Measurements from ENCODE around the gene ACTL6B.

ACTL6B gene

DNA sequence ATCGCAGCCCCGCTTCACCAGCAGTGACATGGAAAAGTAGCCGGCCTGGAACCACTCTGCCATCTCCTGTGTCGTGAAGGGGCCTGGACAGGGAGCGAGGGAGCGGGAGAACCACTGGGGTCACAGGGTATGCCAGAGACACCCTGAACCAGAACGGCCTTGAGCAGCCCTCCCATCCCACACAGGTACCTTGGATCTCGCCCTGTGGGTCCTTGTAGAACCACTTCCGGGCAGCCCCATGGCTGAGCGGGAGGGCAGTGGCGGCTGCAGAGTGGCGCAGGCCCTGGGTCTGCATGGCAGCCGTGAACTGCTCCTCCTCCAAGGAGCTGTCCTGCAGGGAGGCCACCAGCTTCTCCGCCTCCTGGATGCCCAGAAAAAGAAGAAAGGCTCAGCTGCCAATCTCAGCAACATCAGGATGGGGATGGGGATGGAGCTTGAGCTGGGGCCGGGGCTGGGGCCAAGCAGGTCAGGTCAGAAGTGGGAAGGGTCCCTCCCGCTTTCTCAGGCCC lies 28.3 kb upstream of the ACTL6B start:
- H3K4me3 ChIP-seq (ENCODE audit: control insufficient read depth, low read depth, low read length) = no peak overlapping the region
- TF ChIP-seq, protein P1, sequence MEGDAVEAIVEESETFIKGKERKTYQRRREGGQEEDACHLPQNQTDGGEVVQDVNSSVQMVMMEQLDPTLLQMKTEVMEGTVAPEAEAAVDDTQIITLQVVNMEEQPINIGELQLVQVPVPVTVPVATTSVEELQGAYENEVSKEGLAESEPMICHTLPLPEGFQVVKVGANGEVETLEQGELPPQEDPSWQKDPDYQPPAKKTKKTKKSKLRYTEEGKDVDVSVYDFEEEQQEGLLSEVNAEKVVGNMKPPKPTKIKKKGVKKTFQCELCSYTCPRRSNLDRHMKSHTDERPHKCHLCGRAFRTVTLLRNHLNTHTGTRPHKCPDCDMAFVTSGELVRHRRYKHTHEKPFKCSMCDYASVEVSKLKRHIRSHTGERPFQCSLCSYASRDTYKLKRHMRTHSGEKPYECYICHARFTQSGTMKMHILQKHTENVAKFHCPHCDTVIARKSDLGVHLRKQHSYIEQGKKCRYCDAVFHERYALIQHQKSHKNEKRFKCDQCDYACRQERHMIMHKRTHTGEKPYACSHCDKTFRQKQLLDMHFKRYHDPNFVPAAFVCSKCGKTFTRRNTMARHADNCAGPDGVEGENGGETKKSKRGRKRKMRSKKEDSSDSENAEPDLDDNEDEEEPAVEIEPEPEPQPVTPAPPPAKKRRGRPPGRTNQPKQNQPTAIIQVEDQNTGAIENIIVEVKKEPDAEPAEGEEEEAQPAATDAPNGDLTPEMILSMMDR (IDR thresholded peaks at IDR 0.05; ENCODE audit: control insufficient read depth, insufficient read depth, low read depth, low read length, missing control alignments) = no peak
- DNase-seq (ENCODE audit: low read depth) = no peak

GRCh38 chr7:100683659-100684533 lies 27.6 kb upstream of the ACTL6B start:
- no peak for DNase-seq (ENCODE audit: low read depth)
- H3K4me3 ChIP-seq (ENCODE audit: control insufficient read depth, low read depth, low read length) = no peak overlapping the region
- TF ChIP-seq, protein P1 (IDR thresholded peaks at IDR 0.05; ENCODE audit: control insufficient read depth, insufficient read depth, low read depth, low read length, missing control alignments) = no peak

DNA sequence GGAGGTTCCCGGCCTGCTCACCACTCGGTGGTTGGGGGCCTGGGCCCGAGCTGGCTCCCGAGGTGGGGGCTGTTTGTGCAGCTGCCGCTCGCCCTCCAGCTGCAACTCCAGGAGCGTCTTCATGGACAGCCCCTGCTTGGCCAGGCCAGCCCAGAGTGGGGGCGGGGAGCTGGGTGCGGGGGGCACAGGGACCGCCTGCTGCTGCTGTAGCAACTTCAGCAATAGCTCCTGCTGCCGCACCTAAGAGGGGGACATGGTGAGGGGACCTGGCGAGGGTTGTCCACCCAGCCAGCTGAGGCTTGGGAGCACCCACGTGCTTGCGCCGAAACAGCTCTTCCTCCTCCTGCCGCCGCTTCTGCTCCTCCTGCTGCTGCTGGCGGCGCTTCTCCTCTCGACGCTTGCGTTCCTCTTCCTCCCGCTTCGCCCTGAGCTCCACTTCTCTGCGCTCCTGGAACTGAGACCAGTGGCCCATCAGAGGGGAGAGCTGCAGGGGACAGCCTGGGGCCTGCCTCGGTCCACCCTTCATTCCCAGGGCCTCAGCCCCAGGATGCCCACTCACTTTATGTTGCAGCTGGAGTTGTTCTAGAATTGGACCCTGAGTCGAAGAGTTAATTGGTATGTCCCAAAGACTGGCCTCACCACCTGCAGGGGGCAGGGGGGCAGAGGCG lies 26.9 kb upstream of the ACTL6B start:
- H3K4me3 ChIP-seq (ENCODE audit: control insufficient read depth, low read depth, low read length) = no peak overlapping the region
- TF ChIP-seq, protein P1 (IDR thresholded peaks at IDR 0.05; ENCODE audit: control insufficient read depth, insufficient read depth, low read depth, low read length, missing control alignments) = no peak
- no peak for DNase-seq (ENCODE audit: low read depth)

DNA sequence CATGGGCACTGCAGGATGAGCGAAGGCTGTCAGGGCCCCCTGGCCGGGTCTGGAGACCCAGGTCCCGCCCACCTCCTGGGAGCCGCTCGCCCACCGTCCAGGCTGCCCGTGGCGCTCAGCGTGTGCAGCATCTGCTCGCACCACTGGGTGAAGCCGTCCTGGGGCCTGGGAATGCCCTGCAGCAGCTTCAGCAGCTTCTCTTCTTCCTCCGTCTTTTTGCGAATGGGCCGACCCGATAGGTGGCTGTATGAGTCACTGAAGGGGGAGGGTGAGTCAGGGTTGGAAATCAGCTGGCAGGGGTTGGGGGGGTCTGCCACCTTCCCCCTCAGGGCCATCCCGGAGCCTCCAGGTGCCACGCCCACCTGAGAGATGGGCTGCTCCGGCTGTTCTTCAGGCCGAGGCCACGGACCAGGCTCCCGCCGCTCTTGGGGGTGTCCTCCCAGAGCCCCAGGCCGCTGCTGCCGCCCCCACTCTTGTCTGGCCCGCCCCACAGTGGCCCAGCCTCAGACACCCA lies 26.0 kb upstream of the ACTL6B start:
- H3K4me3 ChIP-seq (ENCODE audit: control insufficient read depth, low read depth, low read length) = no peak overlapping the region
- DNase-seq (ENCODE audit: low read depth) = no peak
- TF ChIP-seq, protein P1 (IDR thresholded peaks at IDR 0.05; ENCODE audit: control insufficient read depth, insufficient read depth, low read depth, low read length, missing control alignments) = no peak

DNA sequence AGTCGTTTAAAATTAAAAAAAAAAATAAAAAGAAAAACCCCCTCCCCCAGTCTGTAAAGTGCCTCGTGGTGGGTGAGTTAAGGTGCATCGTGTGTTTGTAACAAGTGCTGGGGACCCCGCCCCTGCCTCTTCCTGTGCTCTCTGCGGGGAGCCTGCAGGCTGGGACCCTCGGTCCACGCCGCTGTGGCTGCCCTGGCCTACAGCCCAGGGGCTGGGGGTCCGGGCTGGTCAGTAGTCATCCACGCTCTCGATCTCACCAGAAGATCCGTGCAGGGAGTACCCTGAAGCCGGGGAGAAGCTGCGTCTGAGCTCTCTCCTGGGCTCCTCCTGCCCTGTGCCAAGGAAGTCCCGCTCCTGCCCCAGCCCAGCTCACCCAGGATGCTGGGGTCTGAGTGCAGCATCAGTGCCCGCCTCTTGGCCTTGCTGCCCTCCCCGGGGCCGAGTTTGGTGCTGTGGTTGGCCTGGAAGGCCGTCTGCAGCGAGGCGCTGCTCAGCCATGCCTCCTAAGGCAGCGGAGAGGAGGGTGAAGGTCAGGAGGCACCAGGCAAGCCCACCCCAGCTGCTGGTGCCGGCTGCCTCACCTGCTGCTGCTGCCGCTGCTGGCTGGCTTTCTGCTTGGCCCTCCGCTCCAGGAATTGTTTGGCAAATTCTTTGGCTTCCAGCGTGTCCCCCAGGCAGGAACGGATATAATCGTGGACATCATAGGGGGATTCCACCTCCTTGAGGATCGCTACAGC lies 25.4 kb upstream of the ACTL6B start:
- TF ChIP-seq, protein P1 (IDR thresholded peaks at IDR 0.05; ENCODE audit: control insufficient read depth, insufficient read depth, low read depth, low read length, missing control alignments) = no peak
- no peak overlapping the region for H3K4me3 ChIP-seq (ENCODE audit: control insufficient read depth, low read depth, low read length)
- DNase-seq (ENCODE audit: low read depth) = no peak
